HG03025 (cell line): ENCODE results near the gene NPNT.

Experiments used
- ATAC-seq: cut with Tn5 transposase; IDR thresholded peaks from one replicate; pipeline ENCODE4 v1.9.1; 2021; ENCODE audit warnings: mild to moderate bottlenecking, moderate library complexity; ENCODE audit not compliant: unreplicated experiment, low FRiP score

The NPNT gene

GRCh38 chr4:105911426-105911825 is 16.2 kb downstream of the NPNT start:
- ATAC-seq, result no peak

GRCh38 chr4:105912633-105913032 is 17.4 kb downstream of the NPNT start:
- ATAC-seq, result no peak

- no peak for ATAC-seq
These were observed 22.0 kb downstream of the NPNT start for GRCh38 chr4:105917171-105917685.

- ATAC-seq, result no peak
These were observed 26.0 kb downstream of the NPNT start for GRCh38 chr4:105921301-105921700.

- ATAC-seq, result no peak
These were observed 28.4 kb downstream of the NPNT start for GRCh38 chr4:105923497-105924238.

GRCh38 chr4:105924341-105924740 is 29.1 kb downstream of the NPNT start:
- no peak for ATAC-seq

- ATAC-seq, result no peak
These were observed 35.4 kb downstream of the NPNT start for GRCh38 chr4:105930698-105931097.

GRCh38 chr4:105933083-105933482 is 37.8 kb downstream of the NPNT start:
- ATAC-seq, result no peak

GRCh38 chr4:105934386-105934785 is 39.1 kb downstream of the NPNT start:
- no peak for ATAC-seq

GRCh38 chr4:105936901-105937300 is 41.6 kb downstream of the NPNT start:
- ATAC-seq, result no peak

GRCh38 chr4:105937759-105938158 is 42.5 kb downstream of the NPNT start:
- ATAC-seq, result no peak

- no peak for ATAC-seq
These were observed 48.0 kb downstream of the NPNT start for GRCh38 chr4:105943234-105943633.

- ATAC-seq, result no peak
These were observed 49.3 kb downstream of the NPNT start for GRCh38 chr4:105944540-105944939.

- ATAC-seq, result no peak
These were observed 51.5 kb downstream of the NPNT start for GRCh38 chr4:105946771-105947170.

- no peak for ATAC-seq
These were observed 55.4 kb downstream of the NPNT start for GRCh38 chr4:105950701-105951100.

- ATAC-seq, result no peak
These were observed 55.9 kb downstream of the NPNT start for GRCh38 chr4:105951198-105951597.

- ATAC-seq, result no peak
These were observed 57.3 kb downstream of the NPNT start for GRCh38 chr4:105952591-105952990.

GRCh38 chr4:105956569-105956968 is 61.3 kb downstream of the NPNT start:
- ATAC-seq, result no peak

GRCh38 chr4:105957680-105958079 is 62.4 kb downstream of the NPNT start:
- no peak for ATAC-seq

- no peak for ATAC-seq
These were observed 68.5 kb downstream of the NPNT start for GRCh38 chr4:105963461-105964400.

- no peak for ATAC-seq
These were observed 70.0 kb downstream of the NPNT start for GRCh38 chr4:105965183-105965800.
